Measurements from ENCODE around the gene SP3.

Gene SP3

GRCh38 chr2:174013315-174013751 lies 48.2 kb upstream of the SP3 start:
- Histone ChIP-seq H3K4me2 (ENCODE audit: insufficient read depth, low read length) (no peak overlapping the region), H3K9ac (ENCODE audit: low read depth, low read length) (no peak overlapping the region), H3K4me3 (ENCODE audit: low read depth in 1 of 2, low read length in 2 of 2) (no peak overlapping the region), H4K20me1 (ENCODE audit: insufficient read depth, low read length) (no peaks in the 10 kb centered on the region), H3K27me3 (ENCODE audit: insufficient read depth, low read length, poor library complexity) (no peaks in the 10 kb centered on the region), H3K9me3 (ENCODE audit: insufficient read depth, low read length, severe bottlenecking) (no peaks in the 10 kb centered on the region), H3K36me3 (ENCODE audit: insufficient read depth, low read length) (no peaks in the 10 kb centered on the region), H2AFZ (ENCODE audit: low read depth, low read length) (no peak overlapping the region), H3K27ac (ENCODE audit: low read length) (no peak overlapping the region), H3K79me2 (ENCODE audit: insufficient read depth, low read length) (no peaks in the 10 kb centered on the region), H3K4me1 (ENCODE audit: insufficient read depth, low read length) (no peaks in the 10 kb centered on the region)
- ATAC-seq (ENCODE audit: insufficient read depth, low read depth) (no peak), DNase-seq (no peak)
- TF ChIP-seq EZH2 (IDR thresholded peaks at IDR 0.05; ENCODE audit: borderline replicate concordance, low read depth, low read length, severe bottlenecking) = no peak
- TF ChIP-seq, protein P1, sequence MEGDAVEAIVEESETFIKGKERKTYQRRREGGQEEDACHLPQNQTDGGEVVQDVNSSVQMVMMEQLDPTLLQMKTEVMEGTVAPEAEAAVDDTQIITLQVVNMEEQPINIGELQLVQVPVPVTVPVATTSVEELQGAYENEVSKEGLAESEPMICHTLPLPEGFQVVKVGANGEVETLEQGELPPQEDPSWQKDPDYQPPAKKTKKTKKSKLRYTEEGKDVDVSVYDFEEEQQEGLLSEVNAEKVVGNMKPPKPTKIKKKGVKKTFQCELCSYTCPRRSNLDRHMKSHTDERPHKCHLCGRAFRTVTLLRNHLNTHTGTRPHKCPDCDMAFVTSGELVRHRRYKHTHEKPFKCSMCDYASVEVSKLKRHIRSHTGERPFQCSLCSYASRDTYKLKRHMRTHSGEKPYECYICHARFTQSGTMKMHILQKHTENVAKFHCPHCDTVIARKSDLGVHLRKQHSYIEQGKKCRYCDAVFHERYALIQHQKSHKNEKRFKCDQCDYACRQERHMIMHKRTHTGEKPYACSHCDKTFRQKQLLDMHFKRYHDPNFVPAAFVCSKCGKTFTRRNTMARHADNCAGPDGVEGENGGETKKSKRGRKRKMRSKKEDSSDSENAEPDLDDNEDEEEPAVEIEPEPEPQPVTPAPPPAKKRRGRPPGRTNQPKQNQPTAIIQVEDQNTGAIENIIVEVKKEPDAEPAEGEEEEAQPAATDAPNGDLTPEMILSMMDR (IDR thresholded peaks at IDR 0.05; ENCODE audit: borderline replicate concordance, extremely low read depth, low read length, poor library complexity, severe bottlenecking) = no peak

DNA sequence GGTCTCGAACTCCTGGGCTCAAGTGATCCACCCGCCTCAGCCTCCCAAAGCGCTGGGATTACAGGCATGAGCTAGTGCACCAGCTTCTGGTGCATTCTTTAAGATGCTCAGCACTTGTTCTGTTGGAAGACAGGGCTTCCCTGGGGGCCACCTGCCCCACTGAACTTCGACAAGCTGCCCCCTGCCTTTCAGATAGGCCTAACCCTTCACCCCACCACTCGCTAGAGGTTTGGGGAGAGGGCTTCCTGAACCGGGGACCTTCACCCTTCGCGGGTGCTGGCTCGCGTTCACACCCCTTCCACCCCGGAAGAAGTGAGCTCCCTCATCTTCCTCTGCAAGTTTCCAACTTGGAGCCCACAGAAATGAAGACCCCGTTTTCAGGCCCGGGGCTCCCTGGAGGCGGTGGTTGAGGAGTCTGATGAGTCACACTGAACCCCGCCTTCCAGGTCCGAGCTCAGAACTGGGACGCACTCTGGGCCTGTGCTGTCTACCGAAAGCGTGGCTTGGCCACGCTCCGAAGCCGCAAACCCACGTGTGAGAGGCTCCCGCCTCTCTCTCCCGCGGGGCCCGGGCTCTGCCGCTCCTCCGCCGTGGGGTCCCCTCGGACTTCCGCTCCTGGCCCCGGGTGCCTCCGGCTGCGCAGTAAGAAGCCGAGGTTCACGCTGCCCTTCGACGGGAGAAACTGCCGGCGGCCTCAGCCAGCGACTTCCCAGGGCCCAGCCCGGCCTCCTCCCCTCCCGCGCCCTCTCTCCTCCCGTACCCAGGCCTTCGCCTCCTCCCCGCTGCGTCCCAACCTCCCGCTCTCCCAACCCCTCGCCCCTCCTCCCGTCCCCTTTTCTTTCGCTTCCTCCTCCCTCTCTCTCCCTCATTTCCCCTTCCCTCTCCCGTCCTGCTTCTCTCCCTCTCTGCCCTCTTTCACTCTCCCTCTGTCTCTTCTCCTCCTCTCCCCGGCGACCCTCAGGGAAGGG lies 47.5 kb upstream of the SP3 start:
- no peak overlapping the region for H3K9ac ChIP-seq (ENCODE audit: low read depth, low read length)
- ATAC-seq (ENCODE audit: insufficient read depth, low read depth) = no peak
- no peak for DNase-seq
- TF ChIP-seq EZH2 (IDR thresholded peaks at IDR 0.05; ENCODE audit: borderline replicate concordance, low read depth, low read length, severe bottlenecking) = no peak
- TF ChIP-seq, protein P1 (IDR thresholded peaks at IDR 0.05; ENCODE audit: borderline replicate concordance, extremely low read depth, low read length, poor library complexity, severe bottlenecking) = no peak
- no peak overlapping the region for H2AFZ ChIP-seq (ENCODE audit: low read depth, low read length)
- H3K9me3 ChIP-seq (ENCODE audit: insufficient read depth, low read length, severe bottlenecking) = no peaks in the 10 kb centered on the region
- no peak overlapping the region for H3K4me3 ChIP-seq (ENCODE audit: low read depth in 1 of 2, low read length in 2 of 2)
- no peaks in the 10 kb centered on the region for H3K27me3 ChIP-seq (ENCODE audit: insufficient read depth, low read length, poor library complexity)
- H3K4me2 ChIP-seq (ENCODE audit: insufficient read depth, low read length) = no peak overlapping the region
- H3K36me3 ChIP-seq (ENCODE audit: insufficient read depth, low read length) = no peaks in the 10 kb centered on the region
- H3K79me2 ChIP-seq (ENCODE audit: insufficient read depth, low read length) = no peaks in the 10 kb centered on the region
- H3K4me1 ChIP-seq (ENCODE audit: insufficient read depth, low read length) = no peaks in the 10 kb centered on the region
- no peak overlapping the region for H3K27ac ChIP-seq (ENCODE audit: low read length)
- H4K20me1 ChIP-seq (ENCODE audit: insufficient read depth, low read length) = no peaks in the 10 kb centered on the region

- no peak for TF ChIP-seq EZH2 (IDR thresholded peaks at IDR 0.05; ENCODE audit: borderline replicate concordance, low read depth, low read length, severe bottlenecking)
- TF ChIP-seq, protein P1 (IDR thresholded peaks at IDR 0.05; ENCODE audit: borderline replicate concordance, extremely low read depth, low read length, poor library complexity, severe bottlenecking) = no peak
- H3K36me3 ChIP-seq (ENCODE audit: insufficient read depth, low read length) = no peaks in the 10 kb centered on the region
- H3K4me3 ChIP-seq (ENCODE audit: low read depth in 1 of 2, low read length in 2 of 2) = no peak overlapping the region
- no peak overlapping the region for H3K9ac ChIP-seq (ENCODE audit: low read depth, low read length)
- DNase-seq (no peak), ATAC-seq (ENCODE audit: insufficient read depth, low read depth) (no peak)
- H3K27ac ChIP-seq (ENCODE audit: low read length) = no peak overlapping the region
- H2AFZ ChIP-seq (ENCODE audit: low read depth, low read length) = no peak overlapping the region
- H3K9me3 ChIP-seq (ENCODE audit: insufficient read depth, low read length, severe bottlenecking) = no peaks in the 10 kb centered on the region
- H3K4me2 ChIP-seq (ENCODE audit: insufficient read depth, low read length) = no peak overlapping the region
- no peaks in the 10 kb centered on the region for H4K20me1 ChIP-seq (ENCODE audit: insufficient read depth, low read length)
- peaks cover 3% of the 10 kb centered on the region for H3K27me3 ChIP-seq (ENCODE audit: insufficient read depth, low read length, poor library complexity)
- H3K4me1 ChIP-seq (ENCODE audit: insufficient read depth, low read length) = no peaks in the 10 kb centered on the region
- no peaks in the 10 kb centered on the region for H3K79me2 ChIP-seq (ENCODE audit: insufficient read depth, low read length)
Measured at GRCh38 chr2:174011796-174012195, 46.6 kb upstream of the SP3 start.

Measured in DND-41 (cell line).